Stimulated activated CD8-positive, alpha-beta memory T cell treated with anti-CD3 and anti-CD28 coated beads, Interleukin-7, amount 100 ng/mL, for 4 hours (primary cell): Measurements from ENCODE around the gene RPL10.

ENCODE experiments used
- DNase-seq, 2 donors: peaks; one replicate each; pipeline ENCODE4 v3.0.0-alpha.2; 2020; ENCODE audit warnings: low read depth in 2 of 2

Gene RPL10

GRCh38 chrX:154397888-154398667 lies at the start of gene RPL10:
Gene RPL10 (plus strand): TSS chrX:154398377. CDS start chrX:154398520, 143 bp downstream.
- peak; percentile 85 for DNase-seq

GRCh38 chrX:154348646-154349358 lies 49.4 kb upstream of the RPL10 start:
- no peak for DNase-seq

GRCh38 chrX:154349359-154349935 lies 48.7 kb upstream of the RPL10 start:
- DNase-seq: no peak

- DNase-seq: no peak
These were observed 48.2 kb upstream of the RPL10 start for GRCh38 chrX:154349979-154350378.

- DNase-seq: no peak
These were observed 47.6 kb upstream of the RPL10 start for GRCh38 chrX:154350429-154351182.

- no peak for DNase-seq
These were observed 46.8 kb upstream of the RPL10 start for GRCh38 chrX:154351183-154352011.

- no peak for DNase-seq
These were observed 46.2 kb upstream of the RPL10 start for GRCh38 chrX:154352012-154352401.

- no peak for DNase-seq
These were observed 45.7 kb upstream of the RPL10 start for GRCh38 chrX:154352466-154352865.

- DNase-seq: no peak
These were observed 44.9 kb upstream of the RPL10 start for GRCh38 chrX:154353172-154353843.

GRCh38 chrX:154354013-154354412 lies 44.2 kb upstream of the RPL10 start:
- DNase-seq: no peak

- DNase-seq: no peak
These were observed 43.7 kb upstream of the RPL10 start for GRCh38 chrX:154354516-154354915.

- DNase-seq: no peak
These were observed 42.9 kb upstream of the RPL10 start for GRCh38 chrX:154355094-154355775.

- DNase-seq: no peak
These were observed 42.4 kb upstream of the RPL10 start for GRCh38 chrX:154355776-154356140.

GRCh38 chrX:154356596-154356995 lies 41.6 kb upstream of the RPL10 start:
- DNase-seq: no peak

- no peak for DNase-seq
These were observed 41.0 kb upstream of the RPL10 start for GRCh38 chrX:154357205-154357604.

GRCh38 chrX:154358011-154358410 lies 40.2 kb upstream of the RPL10 start:
- no peak for DNase-seq

GRCh38 chrX:154358829-154359228 lies 39.3 kb upstream of the RPL10 start:
- DNase-seq: no peak

GRCh38 chrX:154359362-154360154 lies 38.6 kb upstream of the RPL10 start:
- no peak for DNase-seq

GRCh38 chrX:154360155-154360713 lies 37.9 kb upstream of the RPL10 start:
- DNase-seq: no peak
